Endodermal cell (in vitro differentiated cells): Measurements from ENCODE around the gene GPR63. TPM values are rescaled to one million over a fixed set of nuclear protein-coding genes. Genes with fewer than 3 reads are reported as not detected.

Source experiments
- DNase-seq: peaks from one replicate; pipeline ENCODE4 v3.0.0-alpha.2; 2017
- H3K27ac ChIP-seq: 2 replicates; pipeline ENCODE4 v1.5.1; 2013; ENCODE audit warnings: mild to moderate bottlenecking, low read depth, low read length, moderate library complexity
- H3K27me3 ChIP-seq: 2 replicates; pipeline ENCODE4 v1.6.1; 2013; ENCODE audit warnings: mild to moderate bottlenecking, low read length, moderate library complexity; ENCODE audit not compliant: insufficient read depth, control insufficient read depth, poor library complexity, severe bottlenecking
- H3K36me3 ChIP-seq: 2 replicates; pipeline ENCODE4 v1.7.0; 2013; ENCODE audit warnings: mild to moderate bottlenecking, low read length, moderate library complexity; ENCODE audit not compliant: control insufficient read depth, insufficient read depth
- H3K4me1 ChIP-seq: one replicate; pipeline ENCODE4 v1.7.0; 2013; ENCODE audit warnings: low read length; ENCODE audit not compliant: control insufficient read depth, insufficient read depth
- H3K4me3 ChIP-seq: 2 replicates; pipeline ENCODE4 v1.5.1; 2013; ENCODE audit warnings: mild to moderate bottlenecking, low read length, moderate library complexity
- H3K9ac ChIP-seq: 2 replicates; pipeline ENCODE4 v1.6.1; 2013; ENCODE audit warnings: mild to moderate bottlenecking, low read length, moderate library complexity; ENCODE audit not compliant: poor library complexity, severe bottlenecking; ENCODE audit errors: extremely low read depth
- H3K9me3 ChIP-seq: 2 replicates; pipeline ENCODE4 v1.6.1; 2013; ENCODE audit warnings: mild to moderate bottlenecking, low read length, moderate library complexity; ENCODE audit not compliant: control insufficient read depth
- H3K27ac Mint-ChIP-seq: 2 replicates; pipeline ENCODE4 v1.8.0; 2020; ENCODE audit warnings: mixed read lengths
- H3K27me3 Mint-ChIP-seq: 2 replicates; pipeline ENCODE4 v1.8.0; 2021; ENCODE audit warnings: mild to moderate bottlenecking, mixed read lengths; ENCODE audit not compliant: insufficient read depth
- H3K36me3 Mint-ChIP-seq: 2 replicates; pipeline ENCODE4 v1.8.0; 2020; ENCODE audit warnings: low read depth, mixed read lengths
- H3K4me1 Mint-ChIP-seq: 2 replicates; pipeline ENCODE4 v1.8.0; 2020; ENCODE audit warnings: mixed read lengths
- H3K4me3 Mint-ChIP-seq: 2 replicates; pipeline ENCODE4 v1.8.0; 2020; ENCODE audit warnings: mild to moderate bottlenecking, moderate library complexity, mixed read lengths
- H3K9me3 Mint-ChIP-seq: 2 replicates; pipeline ENCODE4 v1.8.0; 2020; ENCODE audit warnings: mild to moderate bottlenecking, mixed read lengths
- CTCF ChIP-seq: fragments of 200-600 bp; sonication (generic); conservative IDR thresholded peaks from 2 replicates; pipeline ENCODE4 v1.5.0; 2021; ENCODE audit warnings: antibody characterized with exemption, mild to moderate bottlenecking
- WGBS, 2 experiments: methylation state at CpG; one replicate each; pipeline versions ENCODE4 v1.1.5 to v1.1.7; 2013; ENCODE audit warnings: missing lambda C conversion rate in 2 of 2, mixed read lengths in 1 of 2; ENCODE audit not compliant: insufficient coverage in 1 of 2, insufficient read length in 1 of 2; 5-methylcytosine and 5-hydroxymethylcytosine counted together
- total RNA-seq, 2 donors: library from RNA; stranded (reverse); fragmentation: NEBNext Ultra II Directional in 1 of 2; extraction: Animal tissue kit (Norgen Biotek cat#: 25700) in 1 of 2; gene quantifications; 2 replicates in 1 of 2; 3 replicates in 1 of 2; pipeline ENCODE4 v1.2.1, GENCODE V29; 2021

The GPR63 gene
- total RNA-seq, 2 donors from 2014 or later: 4.8 to 8.5 TPM

DNA sequence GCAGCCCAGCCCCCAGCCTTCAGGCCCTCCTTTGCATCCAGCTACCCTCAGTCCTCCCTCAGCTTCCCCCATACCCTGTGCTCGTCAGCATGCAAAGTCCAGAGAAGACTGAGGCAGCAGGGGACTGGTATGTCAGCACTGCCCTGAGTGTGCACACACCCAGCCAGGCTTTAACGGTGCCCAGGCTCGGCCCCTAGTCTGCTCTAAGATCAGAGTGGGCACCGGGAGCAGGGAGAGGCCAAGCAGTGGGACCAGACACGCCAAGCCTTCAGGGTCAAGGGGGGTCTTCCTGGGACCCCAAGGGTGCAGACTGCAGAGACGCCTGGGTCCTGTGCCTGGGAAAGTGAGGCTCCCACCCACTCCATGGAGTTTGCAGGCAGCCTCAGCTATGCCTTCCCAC lies 74.7 kb downstream of the GPR63 start:
- no peak for TF ChIP-seq CTCF
- H3K4me1 Mint-ChIP-seq: no peaks in the 10 kb centered on the region
- H3K27me3 Mint-ChIP-seq: peaks cover 2% of the 10 kb centered on the region
- 89 to 94% methylated on average over 3 to 6 of the region's 6 CpGs for WGBS, 2 experiments
- H3K27ac Mint-ChIP-seq: no peak overlapping the region
- Histone ChIP-seq H3K27me3 (no peaks in the 10 kb centered on the region), H3K4me1 (no peaks in the 10 kb centered on the region), H3K4me3 (no peak overlapping the region), H3K27ac (no peak overlapping the region), H3K9me3 (no peaks in the 10 kb centered on the region), H3K36me3 (no peaks in the 10 kb centered on the region), H3K9ac (no peak overlapping the region)
- DNase-seq: no peak
- no peaks in the 10 kb centered on the region for H3K36me3 Mint-ChIP-seq
- no peaks in the 10 kb centered on the region for H3K9me3 Mint-ChIP-seq
- no peak overlapping the region for H3K4me3 Mint-ChIP-seq

- 92 to 100% methylated on average over 3 to 12 of the region's 12 CpGs for WGBS, 2 experiments
- no peak for DNase-seq
- H3K27me3 ChIP-seq: no peaks in the 10 kb centered on the region
- no peak overlapping the region for H3K9ac ChIP-seq
- no peaks in the 10 kb centered on the region for H3K4me1 ChIP-seq
- no peak for TF ChIP-seq CTCF
- no peak overlapping the region for H3K27ac ChIP-seq
- H3K36me3 ChIP-seq: no peaks in the 10 kb centered on the region
- H3K4me3 ChIP-seq: no peak overlapping the region
- Mint-ChIP-seq H3K4me3 (no peak overlapping the region), H3K9me3 (no peaks in the 10 kb centered on the region), H3K4me1 (no peaks in the 10 kb centered on the region), H3K36me3 (no peaks in the 10 kb centered on the region), H3K27me3 (peaks cover 2% of the 10 kb centered on the region), H3K27ac (no peak overlapping the region)
- H3K9me3 ChIP-seq: no peaks in the 10 kb centered on the region
Observed at GRCh38 chr6:96761794-96762193, 75.5 kb downstream of the GPR63 start.

DNA sequence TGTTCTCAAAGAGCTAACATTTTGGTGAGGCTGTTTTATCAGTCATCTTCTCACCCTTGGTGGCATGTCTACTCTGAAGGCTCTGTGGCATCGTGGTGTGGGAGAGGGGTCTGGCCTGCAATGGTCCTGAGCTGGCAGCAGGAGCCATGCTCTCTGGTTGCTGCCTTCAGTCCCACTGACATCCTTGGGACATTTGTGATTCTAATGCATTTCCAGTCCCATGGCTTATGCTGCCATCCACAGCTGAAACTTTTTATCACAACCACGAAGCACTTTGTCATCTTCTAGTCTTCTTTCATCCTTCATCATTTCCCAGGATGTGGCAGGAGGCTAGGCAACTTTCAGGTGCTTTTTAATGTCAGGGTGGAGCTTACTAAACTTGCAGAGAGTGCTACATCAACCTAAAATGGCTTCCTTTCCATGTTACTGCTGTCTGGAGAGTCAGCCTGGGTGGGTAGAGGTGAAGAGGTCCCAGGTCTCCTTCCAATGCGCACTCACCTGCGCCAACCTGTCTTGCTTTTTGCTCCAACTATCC lies 77.1 kb downstream of the GPR63 start:
- Histone ChIP-seq H3K4me3 (no peak overlapping the region), H3K4me1 (no peaks in the 10 kb centered on the region), H3K27ac (no peak overlapping the region), H3K27me3 (no peaks in the 10 kb centered on the region), H3K9ac (no peak overlapping the region), H3K36me3 (no peaks in the 10 kb centered on the region), H3K9me3 (no peaks in the 10 kb centered on the region)
- Mint-ChIP-seq H3K4me1 (no peaks in the 10 kb centered on the region), H3K36me3 (no peaks in the 10 kb centered on the region), H3K9me3 (no peaks in the 10 kb centered on the region), H3K4me3 (no peak overlapping the region), H3K27ac (no peak overlapping the region), H3K27me3 (peaks cover 2% of the 10 kb centered on the region)
- TF ChIP-seq CTCF: peak; percentile 36
- 82 to 100% methylated on average over 3 to 4 of the region's 4 CpGs for WGBS, 2 experiments
- no peak for DNase-seq
